ENCODE measurements around the gene CNTNAP3B.
"Not testable (repeated sequence)": the region's sequence is repeated elsewhere in the genome, so short reads cannot be mapped to it uniquely, and the experiment has no call there.

DNA sequence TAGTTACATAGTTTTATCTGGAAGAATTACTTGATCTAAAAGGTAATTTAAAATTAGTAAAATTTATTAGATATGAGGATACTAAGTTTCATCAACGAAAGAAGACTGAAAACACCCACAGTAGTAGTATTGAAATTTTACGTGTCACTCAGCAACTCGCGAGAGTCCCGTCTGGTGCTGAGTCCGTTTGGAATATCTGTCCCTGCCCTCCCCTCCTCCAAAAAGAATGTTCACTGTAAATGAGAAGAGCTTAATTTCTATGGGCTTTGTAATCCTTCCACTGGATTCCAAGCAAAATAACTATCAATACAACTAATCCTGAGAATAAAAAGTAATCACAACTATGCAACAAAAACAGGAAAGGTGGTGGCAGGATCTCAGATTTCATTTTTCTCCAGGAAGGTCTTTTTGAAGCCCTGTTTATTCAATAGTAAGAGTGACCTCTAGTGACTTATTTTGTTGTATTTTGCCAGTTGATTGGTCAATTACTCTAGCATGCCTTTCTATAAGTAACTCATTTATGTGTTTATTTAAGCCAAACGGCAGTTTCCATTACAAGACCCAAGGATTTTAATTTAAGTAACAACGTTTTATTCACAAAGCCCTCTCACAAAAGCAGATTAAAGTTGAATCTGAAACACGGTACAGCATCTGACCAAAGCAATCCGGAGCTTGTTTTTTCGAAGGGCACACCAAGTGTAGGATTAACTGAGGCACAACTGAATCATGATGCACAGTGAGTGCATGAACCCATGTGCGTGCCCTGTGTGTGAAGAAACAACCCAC is 2.0 kb downstream of the CNTNAP3B start:
- TF ChIP-seq, protein P1, sequence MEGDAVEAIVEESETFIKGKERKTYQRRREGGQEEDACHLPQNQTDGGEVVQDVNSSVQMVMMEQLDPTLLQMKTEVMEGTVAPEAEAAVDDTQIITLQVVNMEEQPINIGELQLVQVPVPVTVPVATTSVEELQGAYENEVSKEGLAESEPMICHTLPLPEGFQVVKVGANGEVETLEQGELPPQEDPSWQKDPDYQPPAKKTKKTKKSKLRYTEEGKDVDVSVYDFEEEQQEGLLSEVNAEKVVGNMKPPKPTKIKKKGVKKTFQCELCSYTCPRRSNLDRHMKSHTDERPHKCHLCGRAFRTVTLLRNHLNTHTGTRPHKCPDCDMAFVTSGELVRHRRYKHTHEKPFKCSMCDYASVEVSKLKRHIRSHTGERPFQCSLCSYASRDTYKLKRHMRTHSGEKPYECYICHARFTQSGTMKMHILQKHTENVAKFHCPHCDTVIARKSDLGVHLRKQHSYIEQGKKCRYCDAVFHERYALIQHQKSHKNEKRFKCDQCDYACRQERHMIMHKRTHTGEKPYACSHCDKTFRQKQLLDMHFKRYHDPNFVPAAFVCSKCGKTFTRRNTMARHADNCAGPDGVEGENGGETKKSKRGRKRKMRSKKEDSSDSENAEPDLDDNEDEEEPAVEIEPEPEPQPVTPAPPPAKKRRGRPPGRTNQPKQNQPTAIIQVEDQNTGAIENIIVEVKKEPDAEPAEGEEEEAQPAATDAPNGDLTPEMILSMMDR (IDR thresholded peaks at IDR 0.05; ENCODE audit: low read depth, low read length, missing input control), result not testable (repeated sequence)
- not testable (repeated sequence) for TF ChIP-seq TAF1 (conservative IDR thresholded peaks at IDR 0.05); EGR1 (IDR thresholded peaks at IDR 0.05; ENCODE audit: low read depth in 2 of 2); ZBTB33 (IDR thresholded peaks at IDR 0.05); MAX (IDR thresholded peaks at IDR 0.05); RAD21 (IDR thresholded peaks at IDR 0.05); REST (IDR thresholded peaks at IDR 0.05); GABPA (IDR thresholded peaks at IDR 0.05 in 1 of 2, conservative IDR thresholded peaks at IDR 0.05 in 1 of 2); SP1 (IDR thresholded peaks at IDR 0.05); FOXA1 (IDR thresholded peaks at IDR 0.05); YY1 (IDR thresholded peaks at IDR 0.05); JUND (IDR thresholded peaks at IDR 0.05)
- TF ChIP-seq, protein P2, sequence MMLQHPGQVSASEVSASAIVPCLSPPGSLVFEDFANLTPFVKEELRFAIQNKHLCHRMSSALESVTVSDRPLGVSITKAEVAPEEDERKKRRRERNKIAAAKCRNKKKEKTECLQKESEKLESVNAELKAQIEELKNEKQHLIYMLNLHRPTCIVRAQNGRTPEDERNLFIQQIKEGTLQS (IDR thresholded peaks at IDR 0.05), result not testable (repeated sequence)

All from liver (tissue), 3 donors.